DOHH2 (cell line): Measurements from ENCODE around the gene RETREG1.

Source experiments
- CTCF ChIP-seq: fragments of 200-600 bp; sonication (generic); IDR thresholded peaks from one replicate; pipeline ENCODE4 v1.5.1; 2014; ENCODE audit warnings: antibody characterized with exemption, mild to moderate bottlenecking, low read depth, low read length; ENCODE audit not compliant: poor library complexity, severe bottlenecking
- EZH2phosphoT487 ChIP-seq: fragments of 200-600 bp; sonication (generic); IDR thresholded peaks from 2 replicates; pipeline ENCODE4 v1.6.1; 2017; ENCODE audit warnings: borderline replicate concordance, mild to moderate bottlenecking, antibody characterized with exemption, low read length, moderate library complexity, mixed read lengths

GRCh38 chr5:16588434-16589214, 28.2 kb downstream of the RETREG1 start:
- no peak for TF ChIP-seq CTCF
- no peak for TF ChIP-seq EZH2phosphoT487
